ENCODE data around the gene RANGAP1.

The RANGAP1 gene

DNA sequence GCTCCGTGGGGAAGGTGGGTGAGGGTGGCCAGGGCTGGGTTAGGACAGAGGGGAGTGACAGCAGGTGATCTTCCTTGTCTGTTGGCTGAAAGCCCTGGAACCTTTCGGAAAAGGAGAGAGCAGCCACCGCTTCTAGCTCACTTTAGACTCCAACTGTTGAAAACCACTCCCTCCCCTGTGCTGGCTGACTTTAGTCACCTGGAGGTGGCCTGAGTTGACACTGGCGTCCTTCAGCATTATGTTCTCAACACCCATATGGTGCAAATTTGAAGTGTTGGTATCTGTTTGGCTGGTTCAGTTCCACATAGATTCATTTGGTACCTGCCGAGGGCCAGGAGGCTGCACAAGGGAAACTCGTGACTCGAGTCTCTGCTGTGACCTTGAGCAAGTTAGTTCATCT lies 44.2 kb upstream of the RANGAP1 start:
- TF ChIP-seq CTCF (IDR thresholded peaks at IDR 0.05; ENCODE audit: insufficient read depth, low read length, missing control alignments), result no peak
- no peak overlapping the region for H3K4me3 ChIP-seq (ENCODE audit: low read depth, low read length)
- POLR2A ChIA-PET, result no interaction called here
- DNase-seq (ENCODE audit: low read depth, low spot score), result no peak
- CTCF ChIA-PET, result no interaction called here

DNA sequence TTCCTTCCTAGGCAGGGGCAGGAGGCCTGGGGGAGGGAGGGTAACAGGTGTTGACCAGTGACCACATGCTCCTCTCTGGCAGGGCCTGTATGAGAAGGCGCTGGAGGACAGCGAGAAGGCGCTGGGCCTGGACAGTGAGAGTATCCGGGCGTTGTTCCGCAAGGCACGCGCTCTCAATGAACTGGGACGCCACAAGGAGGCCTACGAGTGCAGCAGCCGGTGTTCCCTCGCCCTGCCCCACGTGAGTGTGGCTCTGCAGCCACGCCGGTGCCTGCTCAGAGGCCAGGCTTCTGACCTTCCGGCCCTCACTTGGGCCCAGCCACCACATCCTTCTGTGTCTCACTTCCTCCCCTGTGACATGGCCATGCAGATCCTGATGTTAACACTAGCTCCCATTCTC lies 41.1 kb upstream of the RANGAP1 start:
- no peak for TF ChIP-seq CTCF (IDR thresholded peaks at IDR 0.05; ENCODE audit: insufficient read depth, low read length, missing control alignments)
- ChIA-PET POLR2A (no interaction called here), CTCF (no interaction called here)
- DNase-seq (ENCODE audit: low read depth, low spot score), result no peak
- H3K4me3 ChIP-seq (ENCODE audit: low read depth, low read length), result no peak overlapping the region

GRCh38 chr22:41324821-41325528 lies 39.0 kb upstream of the RANGAP1 start:
- no peak overlapping the region for H3K4me3 ChIP-seq (ENCODE audit: low read depth, low read length)
- no peak for TF ChIP-seq CTCF (IDR thresholded peaks at IDR 0.05; ENCODE audit: insufficient read depth, low read length, missing control alignments)
- ChIA-PET CTCF (no interaction called here), POLR2A (no interaction called here)
- no peak for DNase-seq (ENCODE audit: low read depth, low spot score)

GRCh38 chr22:41320416-41321240 lies 34.6 kb upstream of the RANGAP1 start:
- CTCF ChIA-PET, result no interaction called here
- no peak overlapping the region for H3K4me3 ChIP-seq (ENCODE audit: low read depth, low read length)
- POLR2A ChIA-PET, result interaction anchor here (0.6 kb wide), 1 partner anchor 294 kb away, joined by 3 read pairs; no protein-coding TSS in a partner anchor
- TF ChIP-seq CTCF (IDR thresholded peaks at IDR 0.05; ENCODE audit: insufficient read depth, low read length, missing control alignments), result no peak
- DNase-seq (ENCODE audit: low read depth, low spot score), result no peak

DNA sequence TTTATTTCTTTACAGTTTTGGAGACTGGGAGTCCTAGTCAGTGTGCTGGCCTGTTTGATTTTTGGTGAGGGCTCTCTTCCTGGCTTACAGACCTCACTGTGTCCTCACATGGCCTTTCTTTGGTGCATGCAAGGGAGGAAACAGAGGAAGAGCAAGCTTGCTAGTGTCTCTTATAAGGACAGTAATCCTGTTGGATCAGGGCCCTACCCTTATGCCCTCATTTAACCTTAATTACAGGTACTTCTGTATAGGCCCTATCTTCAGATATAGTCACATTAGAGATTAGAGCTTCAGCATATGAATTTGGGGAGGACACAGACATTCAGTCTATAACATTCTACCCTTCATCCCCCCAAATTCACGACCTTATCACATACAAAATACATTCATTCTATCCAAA lies 29.6 kb upstream of the RANGAP1 start:
- ChIA-PET CTCF (interaction anchor here (1.8 kb wide), 1 partner anchor 88 kb away, joined by 4 read pairs; no protein-coding TSS in a partner anchor), POLR2A (no interaction called here)
- no peak for DNase-seq (ENCODE audit: low read depth, low spot score)
- no peak overlapping the region for H3K4me3 ChIP-seq (ENCODE audit: low read depth, low read length)
- TF ChIP-seq CTCF (IDR thresholded peaks at IDR 0.05; ENCODE audit: insufficient read depth, low read length, missing control alignments), result no peak

- DNase-seq (ENCODE audit: low read depth, low spot score), result no peak
- POLR2A ChIA-PET, result no interaction called here
- TF ChIP-seq CTCF (IDR thresholded peaks at IDR 0.05; ENCODE audit: insufficient read depth, low read length, missing control alignments), result no peak
- CTCF ChIA-PET, result interaction anchor here (1.8 kb wide), 1 partner anchor 88 kb away, joined by 4 read pairs; no protein-coding TSS in a partner anchor
- no peak overlapping the region for H3K4me3 ChIP-seq (ENCODE audit: low read depth, low read length)
Observed at GRCh38 chr22:41314821-41315220, 28.8 kb upstream of the RANGAP1 start.
